DOHH2 (cell line): Measurements from ENCODE around the gene KRT77.

Source experiments
- H3F3A ChIP-seq: fragments of 200-600 bp; sonication (generic), shearing (Covaris generic); 2 replicates; pipeline ENCODE4 v1.6.0; 2016; ENCODE audit warnings: antibody characterized with exemption, mild to moderate bottlenecking; ENCODE audit not compliant: control insufficient read depth, insufficient read depth
- H3K27ac ChIP-seq: fragments of 200-600 bp; sonication (generic); 2 replicates; pipeline ENCODE4 v1.5.1; 2014; ENCODE audit warnings: low read depth, mild to moderate bottlenecking, low read length, moderate library complexity
- H3K27me3 ChIP-seq: fragments of 200-600 bp; sonication (generic); 2 replicates; pipeline ENCODE4 v1.6.1; 2014; ENCODE audit warnings: mild to moderate bottlenecking, low read length, mixed read lengths; ENCODE audit not compliant: control insufficient read depth
- H3K36me3 ChIP-seq: fragments of 200-600 bp; sonication (generic); 2 replicates; pipeline ENCODE4 v1.6.1; 2014; ENCODE audit warnings: mild to moderate bottlenecking, low read length, moderate library complexity, mixed read lengths; ENCODE audit not compliant: control insufficient read depth
- H3K4me1 ChIP-seq: fragments of 200-600 bp; sonication (generic); 2 replicates; pipeline ENCODE4 v1.6.1; 2014; ENCODE audit warnings: mild to moderate bottlenecking, low read length, mixed read lengths; ENCODE audit not compliant: control insufficient read depth
- H3K4me2 ChIP-seq: fragments of 200-600 bp; sonication (generic); 2 replicates; pipeline ENCODE4 v1.6.0; 2014; ENCODE audit warnings: mild to moderate bottlenecking, low read length, moderate library complexity
- H3K4me3 ChIP-seq: fragments of 200-600 bp; sonication (generic); 2 replicates; pipeline ENCODE4 v1.5.1; 2014; ENCODE audit warnings: mild to moderate bottlenecking, low read length, mixed read lengths
- H3K79me2 ChIP-seq: fragments of 200-600 bp; sonication (generic); 2 replicates; pipeline ENCODE4 v1.6.1; 2014; ENCODE audit warnings: mild to moderate bottlenecking, low read length, mixed read lengths; ENCODE audit not compliant: control insufficient read depth
- H3K9me2 ChIP-seq: fragments of 200-600 bp; sonication (generic); replicated peaks from 2 replicates; pipeline ENCODE4 v1.6.1; 2014; ENCODE audit warnings: mild to moderate bottlenecking, low read length, mixed read lengths; ENCODE audit not compliant: control insufficient read depth
- H3K9me3 ChIP-seq: fragments of 200-600 bp; sonication (generic); 2 replicates; pipeline ENCODE4 v1.6.1; 2014; ENCODE audit warnings: antibody characterized with exemption, low read length, mixed read lengths; ENCODE audit not compliant: control insufficient read depth, insufficient read depth
- H4K20me1 ChIP-seq: fragments of 200-600 bp; sonication (generic); 2 replicates; pipeline ENCODE4 v1.6.0; 2014; ENCODE audit warnings: low read depth, mild to moderate bottlenecking, antibody characterized with exemption, low read length, moderate library complexity; ENCODE audit not compliant: control insufficient read depth, insufficient read depth
- CTCF ChIP-seq: fragments of 200-600 bp; sonication (generic); IDR thresholded peaks from one replicate; pipeline ENCODE4 v1.5.1; 2014; ENCODE audit warnings: antibody characterized with exemption, mild to moderate bottlenecking, low read depth, low read length; ENCODE audit not compliant: poor library complexity, severe bottlenecking
- EZH2phosphoT487 ChIP-seq: fragments of 200-600 bp; sonication (generic); IDR thresholded peaks from 2 replicates; pipeline ENCODE4 v1.6.1; 2017; ENCODE audit warnings: borderline replicate concordance, mild to moderate bottlenecking, antibody characterized with exemption, low read length, moderate library complexity, mixed read lengths

Gene KRT77

DNA sequence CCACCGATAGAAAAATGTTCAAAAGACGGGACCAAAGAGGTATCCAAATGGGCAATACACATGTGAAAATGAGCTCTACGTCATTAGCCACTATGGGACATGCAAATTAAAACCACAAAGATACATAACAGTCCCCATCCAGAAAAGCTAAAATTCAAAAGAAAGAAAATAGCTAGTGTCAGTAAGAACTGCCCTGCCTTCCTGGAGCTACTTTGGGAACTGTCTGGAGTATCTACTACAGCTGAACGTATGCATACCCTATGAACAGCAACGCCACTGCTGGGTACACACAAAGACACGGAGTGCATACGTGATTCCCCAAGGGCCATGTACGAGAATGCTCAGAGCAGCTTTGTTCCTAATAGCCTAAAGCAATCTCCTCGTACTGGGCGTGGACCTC lies 25.8 kb upstream of the KRT77 start:
- no peaks in the 10 kb centered on the region for H3K79me2 ChIP-seq
- peaks cover 12% of the 10 kb centered on the region for H3K27me3 ChIP-seq
- TF ChIP-seq EZH2phosphoT487 (no peak), CTCF (no peak)
- no peaks in the 10 kb centered on the region for H4K20me1 ChIP-seq
- H3K27ac ChIP-seq: no peak overlapping the region
- H3F3A ChIP-seq: no peaks in the 10 kb centered on the region
- H3K36me3 ChIP-seq: no peaks in the 10 kb centered on the region
- no peaks in the 10 kb centered on the region for H3K4me1 ChIP-seq
- H3K9me2 ChIP-seq: no peaks in the 10 kb centered on the region
- no peak overlapping the region for H3K4me2 ChIP-seq
- H3K9me3 ChIP-seq: no peaks in the 10 kb centered on the region
- no peak overlapping the region for H3K4me3 ChIP-seq

DNA sequence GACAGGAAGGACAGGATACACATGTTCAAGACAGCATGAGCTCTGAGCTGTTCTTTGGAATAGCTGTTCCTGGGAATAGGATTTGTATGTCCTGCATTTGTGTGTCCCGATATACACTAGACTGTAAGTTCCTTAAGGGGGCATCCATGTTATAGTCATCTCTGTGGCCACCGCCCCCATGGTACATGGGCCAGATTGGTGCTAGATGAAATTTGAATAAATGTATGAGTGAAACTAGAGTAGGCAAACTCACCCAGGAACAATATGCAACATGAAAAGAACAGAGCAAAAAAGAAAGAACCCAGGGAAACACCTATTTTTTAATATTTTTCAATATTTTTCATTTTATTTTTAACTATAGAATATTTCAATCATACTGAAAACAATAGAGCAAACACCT lies 25.1 kb upstream of the KRT77 start:
- H3F3A ChIP-seq: no peaks in the 10 kb centered on the region
- H3K79me2 ChIP-seq: no peaks in the 10 kb centered on the region
- no peaks in the 10 kb centered on the region for H3K36me3 ChIP-seq
- H3K4me1 ChIP-seq: no peaks in the 10 kb centered on the region
- peaks cover 12% of the 10 kb centered on the region for H3K27me3 ChIP-seq
- H3K4me2 ChIP-seq: no peak overlapping the region
- no peak overlapping the region for H3K27ac ChIP-seq
- no peaks in the 10 kb centered on the region for H3K9me2 ChIP-seq
- TF ChIP-seq CTCF (no peak), EZH2phosphoT487 (no peak)
- no peaks in the 10 kb centered on the region for H4K20me1 ChIP-seq
- no peaks in the 10 kb centered on the region for H3K9me3 ChIP-seq
- no peak overlapping the region for H3K4me3 ChIP-seq

DNA sequence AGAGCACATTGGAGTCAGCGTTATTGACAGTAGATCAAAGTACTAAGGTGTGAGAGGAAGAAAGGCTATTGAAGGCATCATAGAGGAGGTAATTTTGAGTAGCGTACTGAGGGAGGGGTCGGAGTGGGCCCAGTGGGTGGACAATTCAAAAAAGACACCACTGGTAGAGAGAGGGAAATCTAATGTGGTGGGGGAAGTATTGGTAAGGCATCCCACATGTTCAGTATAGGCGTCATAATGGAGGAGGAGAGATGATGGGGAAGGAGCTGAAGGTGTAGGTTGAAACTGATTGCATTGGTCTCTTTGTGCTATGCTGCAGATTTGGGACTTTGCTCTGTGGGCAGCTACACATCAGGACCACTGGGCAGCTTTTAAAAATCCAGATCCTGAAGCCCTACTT lies 23.7 kb upstream of the KRT77 start:
- no peak overlapping the region for H3K4me2 ChIP-seq
- no peak for TF ChIP-seq CTCF
- no peak for TF ChIP-seq EZH2phosphoT487
- peaks cover 12% of the 10 kb centered on the region for H3K27me3 ChIP-seq
- no peaks in the 10 kb centered on the region for H4K20me1 ChIP-seq
- no peaks in the 10 kb centered on the region for H3F3A ChIP-seq
- H3K9me2 ChIP-seq: no peaks in the 10 kb centered on the region
- no peak overlapping the region for H3K4me3 ChIP-seq
- no peaks in the 10 kb centered on the region for H3K79me2 ChIP-seq
- H3K36me3 ChIP-seq: no peaks in the 10 kb centered on the region
- H3K4me1 ChIP-seq: no peaks in the 10 kb centered on the region
- no peaks in the 10 kb centered on the region for H3K9me3 ChIP-seq
- no peak overlapping the region for H3K27ac ChIP-seq

DNA sequence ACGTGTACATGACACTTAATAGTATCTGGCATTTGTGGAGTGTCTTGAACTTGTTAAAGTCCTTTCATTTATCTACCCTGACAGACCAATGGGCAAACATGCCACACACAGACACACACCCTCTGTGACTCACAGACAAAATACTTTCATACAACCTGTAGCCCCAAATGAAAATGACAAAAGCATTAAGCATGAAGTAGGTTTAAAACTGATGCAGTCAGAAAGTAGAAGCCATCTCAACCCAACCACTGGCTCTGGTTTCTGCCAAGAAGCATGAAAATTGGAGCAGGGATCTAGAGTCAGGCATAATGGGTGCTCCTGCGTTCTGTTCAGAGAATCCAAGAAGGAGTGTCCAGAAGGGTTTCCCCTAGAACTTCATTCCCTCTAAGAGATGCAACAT lies 23.1 kb upstream of the KRT77 start:
- no peak overlapping the region for H3K4me2 ChIP-seq
- H3K79me2 ChIP-seq: no peaks in the 10 kb centered on the region
- no peaks in the 10 kb centered on the region for H3F3A ChIP-seq
- H3K36me3 ChIP-seq: no peaks in the 10 kb centered on the region
- no peaks in the 10 kb centered on the region for H3K9me2 ChIP-seq
- no peak overlapping the region for H3K4me3 ChIP-seq
- TF ChIP-seq EZH2phosphoT487: no peak
- no peak for TF ChIP-seq CTCF
- no peak overlapping the region for H3K27ac ChIP-seq
- H4K20me1 ChIP-seq: no peaks in the 10 kb centered on the region
- no peaks in the 10 kb centered on the region for H3K4me1 ChIP-seq
- peaks cover 12% of the 10 kb centered on the region for H3K27me3 ChIP-seq
- no peaks in the 10 kb centered on the region for H3K9me3 ChIP-seq
